HepG2 (cell line): Measurements from ENCODE around the gene PDCD11. TPM values are rescaled to one million over a fixed set of nuclear protein-coding genes. Genes with fewer than 3 reads are reported as not detected.

Source experiments
- ATAC-seq: fragments of 200-7000 bp; cut with Tn5 transposase; 3 replicates; pipeline ENCODE4 v1.9.1; 2020; ENCODE audit warnings: mild to moderate bottlenecking, moderate library complexity
- BruUV-seq: library from RNA; stranded (reverse); fragments of 400-500 nt; replicated peaks from 2 replicates; lab custom pipeline; 2021; lab: Mats Ljungman, UMichigan
- CTCF ChIA-PET: fragments of 300-600 bp; formaldehyde crosslinking; extraction: SDS; loops from one replicate; lab custom pipeline; 2021; ENCODE audit warnings: low total read pairs, inconsistent platforms, low intra/inter-chr PET ratio; lab: Yijun Ruan, JAX
- POLR2A ChIA-PET: fragments of 350-600 bp; sonication (Branson Sonifier 250); formaldehyde crosslinking; loops from one replicate; lab custom pipeline; 2020; ENCODE audit warnings: antibody characterized with exemption, inconsistent platforms; lab: Yijun Ruan, JAX
- DNase-seq: peaks from one replicate; pipeline ENCODE4 v3.0.0-alpha.2; 2015; ENCODE audit warnings: low spot score
- FAIRE-seq: peaks from 3 replicates; lab custom pipeline; 2011; peaks lifted over from hg19 to GRCh38; lab: Jason Lieb, UNC
- H2AFZ ChIP-seq: one replicate; pipeline ENCODE4 v1.6.1; 2011; ENCODE audit warnings: low read length, inconsistent platforms
- H3K27ac ChIP-seq: fragments of 300-600 bp; 3 replicates; pipeline ENCODE4 v1.8.0; 2011; ENCODE audit warnings: mixed run types, mild to moderate bottlenecking, mixed read lengths, low read length, inconsistent platforms; ENCODE audit not compliant: insufficient read depth; ENCODE audit errors: extremely low read length
- H3K27me3 ChIP-seq, 2 experiments: fragments of 200-600 bp in 1 of 2; 2 replicates in 1 of 2; 3 replicates in 1 of 2; pipeline versions ENCODE4 v1.6.0 to v1.8.0; 2011; ENCODE audit warnings: low read length in 2 of 2, mild to moderate bottlenecking in 2 of 2, moderate library complexity in 2 of 2, inconsistent platforms in 1 of 2; ENCODE audit not compliant: insufficient read depth in 2 of 2, control insufficient read depth in 1 of 2
- H3K36me3 ChIP-seq, 2 experiments: fragments of 200-600 bp in 1 of 2; replicated peaks in 1 of 2; 2 replicates in 1 of 2; 3 replicates in 1 of 2; pipeline versions ENCODE4 v1.5.1 to v1.8.0; 2011; ENCODE audit warnings: low read length in 2 of 2, inconsistent platforms in 1 of 2; ENCODE audit not compliant: insufficient read depth in 2 of 2, control insufficient read depth in 1 of 2
- H3K4me1 ChIP-seq: 2 replicates; pipeline ENCODE4 v1.5.1; 2012; ENCODE audit warnings: low read length, inconsistent platforms; ENCODE audit not compliant: insufficient read depth
- H3K4me2 ChIP-seq: 2 replicates; pipeline ENCODE4 v1.6.0; 2011; ENCODE audit warnings: low read depth, low read length, inconsistent platforms
- H3K4me3 ChIP-seq, 3 experiments: fragments of 200-600 bp in 1 of 3; sonication (generic), shearing (Covaris generic) in 1 of 3; replicated peaks in 1 of 3; 2 replicates each; pipeline ENCODE4 v1.5.1; 2011 to 2016; ENCODE audit warnings: low read length in 3 of 3, inconsistent platforms in 2 of 3, low read depth in 2 of 3, mild to moderate bottlenecking in 2 of 3, control low read depth in 1 of 3, mixed read lengths in 1 of 3; ENCODE audit not compliant: insufficient read depth in 1 of 3
- H3K79me2 ChIP-seq: one replicate; pipeline ENCODE4 v1.6.1; 2011; ENCODE audit warnings: low read length, inconsistent platforms; ENCODE audit not compliant: insufficient read depth
- H3K9ac ChIP-seq: 2 replicates; pipeline ENCODE4 v1.6.0; 2011; ENCODE audit warnings: mild to moderate bottlenecking, low read depth, low read length, inconsistent platforms; ENCODE audit not compliant: insufficient read depth
- H3K9me3 ChIP-seq: 2 replicates; pipeline ENCODE4 v1.5.1; 2012; ENCODE audit warnings: mild to moderate bottlenecking, low read length
- H4K20me1 ChIP-seq: 2 replicates; pipeline ENCODE4 v1.6.0; 2011; ENCODE audit warnings: inconsistent platforms, mild to moderate bottlenecking, low read length, moderate library complexity; ENCODE audit not compliant: insufficient read depth
- AGO2 ChIP-seq: fragments of 200-400 bp; formaldehyde crosslinking; optimal IDR thresholded peaks from 2 replicates; pipeline ENCODE3; 2017; ENCODE audit warnings: mild to moderate bottlenecking, low read depth, low read length, moderate library complexity
- GLMP ChIP-seq: sonication (generic); formaldehyde crosslinking; IDR thresholded peaks from 2 replicates; pipeline ENCODE4 v1.9.0; 2021; ENCODE audit warnings: missing genetic modification reagents, mild to moderate bottlenecking, borderline replicate concordance
- LRRFIP1 ChIP-seq: sonication (generic); formaldehyde crosslinking; conservative IDR thresholded peaks from 2 replicates; pipeline ENCODE4 v1.4.0; 2020; ENCODE audit warnings: missing genetic modification reagents
- MYPOP ChIP-seq: sonication (generic); formaldehyde crosslinking; IDR thresholded peaks from 2 replicates; pipeline ENCODE4 v1.8.1; 2023; ENCODE audit warnings: mild to moderate bottlenecking, moderate library complexity, missing genetic modification reagents
- PHF21A ChIP-seq: sonication (generic); formaldehyde crosslinking; IDR thresholded peaks from 2 replicates; pipeline ENCODE4 v1.5.0; 2020; ENCODE audit warnings: mild to moderate bottlenecking, missing genetic modification reagents
- RBM22 ChIP-seq: fragments of 200-400 bp; formaldehyde crosslinking; optimal IDR thresholded peaks from 2 replicates; pipeline ENCODE3; 2017; ENCODE audit warnings: mild to moderate bottlenecking, low read length, moderate library complexity
- SNAI1 ChIP-seq: sonication (generic); formaldehyde crosslinking; IDR thresholded peaks from 2 replicates; pipeline ENCODE4 v1.5.0; 2020; ENCODE audit warnings: mild to moderate bottlenecking, missing genetic modification reagents, borderline replicate concordance
- SOX13 ChIP-seq, 3 experiments: fragments of 450-650 bp in 1 of 3; sonication (generic) in 1 of 3; formaldehyde crosslinking in 1 of 3; IDR thresholded peaks in 2 of 3; conservative IDR thresholded peaks in 1 of 3; 2 replicates each; pipeline versions ENCODE4 v1.5.0 to v1.6.1; 2016 to 2020; ENCODE audit warnings: antibody characterized with exemption in 1 of 3, mild to moderate bottlenecking in 1 of 3, missing compliant biosample characterization in 1 of 3, missing genetic modification reagents in 1 of 3, moderate library complexity in 1 of 3
- TCF12 ChIP-seq, 2 experiments: fragments of 450-650 bp in 1 of 2; sonication (generic) in 1 of 2; formaldehyde crosslinking in 1 of 2; IDR thresholded peaks; 2 replicates each; pipeline versions ENCODE4 v1.6.1 to v1.8.0; 2017 to 2022; ENCODE audit warnings: antibody characterized with exemption in 1 of 2, mild to moderate bottlenecking in 1 of 2, missing genetic modification reagents in 1 of 2, moderate library complexity in 1 of 2
- ZNF20 ChIP-seq: sonication (generic); formaldehyde crosslinking; IDR thresholded peaks from 2 replicates; pipeline ENCODE4 v1.4.0; 2020; ENCODE audit warnings: mild to moderate bottlenecking, moderate library complexity, missing genetic modification reagents
- ZNF343 ChIP-seq: sonication (generic); formaldehyde crosslinking; IDR thresholded peaks from 2 replicates; pipeline ENCODE4 v1.4.0; 2020; ENCODE audit warnings: mild to moderate bottlenecking, missing genetic modification reagents
- ZNF740 ChIP-seq: sonication (generic); formaldehyde crosslinking; IDR thresholded peaks from 2 replicates; pipeline ENCODE4 v1.4.0; 2020; ENCODE audit warnings: missing genetic modification reagents
- whole genome bisulfite sequencing: methylation state at CpG from one replicate; pipeline ENCODE4 v1.1.6; 2017; ENCODE audit warnings: low lambda C conversion rate; 5-methylcytosine and 5-hydroxymethylcytosine counted together
- in situ Hi-C: cut with HindIII; loops from 2 replicates; pipeline ENCODE4 v1.10.0; 2017; ENCODE audit warnings: low pct_unique_long_range_greater_than_20kb; ENCODE audit not compliant: extremely low pct_ligation_motif_present
- intact Hi-C: fragments of 100-400 bp; cut with micrococcal nuclease; formaldehyde crosslinking; loops from one replicate; pipeline ENCODE4 v1.10.0; 2022; ENCODE audit not compliant: unreplicated experiment
- polyA plus RNA-seq, 8 experiments: library from polyadenylated mRNA; depleted of rRNA in 3 of 8; stranded (reverse) in 7 of 8; unstranded in 1 of 8; fragments of >200 nt; fragmentation: Illumina TruSeq in 4 of 8; extraction: Trizol in 4 of 8; gene quantifications; 2 replicates each; pipeline versions ENCODE4 v1.2.1 to v1.2.3, GENCODE V29; 2011 to 2016; ENCODE audit warnings: low read depth in 4 of 8, missing spikeins in 1 of 8, mixed read lengths in 1 of 8; ENCODE audit not compliant: insufficient read depth in 1 of 8
- total RNA-seq, 5 experiments: library from RNA; depleted of rRNA; stranded (reverse); fragments of >200 nt; fragmentation: Illumina TruSeq; extraction: Trizol; gene quantifications; 2 replicates each; pipeline ENCODE4 v1.2.3, GENCODE V29; 2016; ENCODE audit warnings: low read depth in 1 of 5

Gene PDCD11
- total and polyA plus RNA-seq, 2 of the 13 experiments (the other 11 are each of a cell fraction or from before 2014, with no cell fraction given), result 12.8 to 52.8 TPM

- intact Hi-C loops, result no loop called here
- in situ Hi-C loops, result no loop called here
- no TSS peak for BruUV-seq
- TF ChIP-seq SOX13 (IDR thresholded peaks at IDR 0.05) (no peak), SOX13 (CRISPR knock-in tag; conservative IDR thresholded peaks at IDR 0.05 in 1 of 2, IDR thresholded peaks at IDR 0.05 in 1 of 2) (no peak), AGO2 (peak; percentile 84), RBM22 (peak; percentile 43)
- TF ChIP-seq, all 625 proteins: peak for 2
- WGBS, result 95% methylated on average over 10 of the region's 23 CpGs
- H3K27me3 ChIP-seq, result peaks cover 2 to 11% of the 10 kb centered on the region in 2 experiments; a peak in 3 of 5 replicates
- no peak overlapping the region for H2AFZ ChIP-seq
- H3K4me1 ChIP-seq, result peaks cover 5% of the 10 kb centered on the region; the same call in 1 of the 2 replicates
- no peak for DNase-seq
- no peak overlapping the region for H3K27ac ChIP-seq
- H3K79me2 ChIP-seq, result no peaks in the 10 kb centered on the region
- ChIA-PET CTCF (no interaction called here), POLR2A (no interaction called here)
- H3K9me3 ChIP-seq, result no peaks in the 10 kb centered on the region
- H3K4me3 ChIP-seq, result no peak overlapping the region
- no peak overlapping the region for H3K4me2 ChIP-seq
- H3K9ac ChIP-seq, result no peak overlapping the region
- H3K36me3 ChIP-seq, result peaks cover 19 to 39% of the 10 kb centered on the region in 2 experiments; a peak in 4 of 5 replicates
- ATAC-seq, result no peak
- no peak for FAIRE-seq
- no peaks in the 10 kb centered on the region for H4K20me1 ChIP-seq
Observed at GRCh38 chr10:103447187-103447586, 50.8 kb downstream of the PDCD11 start.

GRCh38 chr10:103448746-103449145 lies 52.3 kb downstream of the PDCD11 start:
- peaks cover 10 to 23% of the 10 kb centered on the region in 2 experiments; a peak in 4 of 5 replicates for H3K36me3 ChIP-seq
- no peaks in the 10 kb centered on the region for H3K9me3 ChIP-seq
- DNase-seq, result no peak
- no peak overlapping the region for H3K4me2 ChIP-seq
- no peak overlapping the region for H3K27ac ChIP-seq
- H3K9ac ChIP-seq, result no peak overlapping the region
- no peak for ATAC-seq
- 88% methylated on average over 1 of the region's 1 CpG for WGBS
- no TSS peak for BruUV-seq
- H4K20me1 ChIP-seq, result no peaks in the 10 kb centered on the region
- in situ Hi-C loops, result no loop called here
- no peak for FAIRE-seq
- peaks cover 2 to 19% of the 10 kb centered on the region in 2 experiments; a peak in 4 of 5 replicates for H3K27me3 ChIP-seq
- H3K4me1 ChIP-seq, result peaks cover 11% of the 10 kb centered on the region
- H2AFZ ChIP-seq, result no peak overlapping the region
- intact Hi-C loops, result no loop called here
- no peaks in the 10 kb centered on the region for H3K79me2 ChIP-seq
- ChIA-PET CTCF (no interaction called here), POLR2A (no interaction called here)
- H3K4me3 ChIP-seq, result no peak overlapping the region
- TF ChIP-seq PHF21A, result no peak
- TF ChIP-seq GLMP, result no peak
- no peak for TF ChIP-seq TCF12 (IDR thresholded peaks at IDR 0.05)
- no peak for TF ChIP-seq TCF12 (CRISPR knock-in tag; IDR thresholded peaks at IDR 0.05)
- no peak for TF ChIP-seq ZNF343
- TF ChIP-seq MYPOP (CRISPR knock-in tag), result no peak
- no peak for TF ChIP-seq SNAI1 (CRISPR knock-in tag)
- TF ChIP-seq ZNF740 (CRISPR knock-in tag), result no peak
- TF ChIP-seq LRRFIP1 (CRISPR knock-in tag), result no peak
- no peak for TF ChIP-seq ZNF20 (CRISPR knock-in tag)
